SW 1271 (cell line): Measurements from ENCODE around the gene FAM193A.
"Not testable (repeated sequence)": the region's sequence is repeated elsewhere in the genome, so short reads cannot be mapped to it uniquely, and the experiment has no call there.

Source experiments
- DNase-seq, 2 experiments: peaks; one replicate each; lab custom pipeline; 2025; lab: John Stamatoyannopoulos, UW

FAM193A gene

DNA sequence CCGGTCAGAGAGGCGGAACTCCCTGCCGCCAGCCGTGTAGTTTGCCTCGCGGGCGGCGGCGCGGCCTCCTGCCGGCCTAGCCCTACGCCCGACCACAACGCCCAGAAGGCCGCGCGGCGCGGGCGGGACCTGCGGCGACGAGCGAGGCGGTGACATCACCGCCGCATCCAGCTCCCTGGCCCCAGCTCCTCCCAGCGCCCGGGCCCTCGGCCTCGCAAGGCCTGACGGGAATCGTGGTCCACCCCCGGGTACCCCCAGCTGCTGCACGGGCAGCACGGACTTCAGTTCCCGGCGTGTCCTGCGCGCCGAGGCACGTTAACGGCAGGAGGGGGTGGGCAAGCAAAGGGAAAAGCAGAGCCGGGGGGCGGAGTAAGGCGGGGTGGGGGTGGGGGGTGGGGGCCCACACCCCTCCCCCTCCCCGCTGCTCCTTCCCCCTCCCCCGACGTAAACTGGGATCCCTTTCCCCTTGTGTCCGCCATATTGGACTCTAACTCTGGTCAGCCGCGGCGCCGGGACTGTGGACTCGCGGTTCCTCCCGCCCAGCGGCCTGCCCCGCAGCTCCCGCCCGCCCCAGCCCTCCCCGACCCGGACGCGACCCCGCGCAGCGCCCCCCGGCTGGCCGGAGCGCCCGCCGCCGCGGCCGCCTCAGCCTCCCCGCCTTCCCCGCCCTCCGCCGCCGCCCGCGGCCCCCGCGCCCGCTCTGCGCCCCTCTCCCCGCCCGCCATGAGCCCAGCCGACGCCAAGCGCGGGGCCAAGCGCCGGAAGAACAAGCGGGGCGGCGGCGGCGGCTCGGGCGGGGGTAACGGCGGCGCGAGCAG, at the start of gene FAM193A:
Gene FAM193A, plus strand, starts transcription at position 455 of the 818 bp plus-strand sequence. Its CDS starts 269 bp downstream, at position 724.
- peak; percentile 95 to 96 for DNase-seq

DNA sequence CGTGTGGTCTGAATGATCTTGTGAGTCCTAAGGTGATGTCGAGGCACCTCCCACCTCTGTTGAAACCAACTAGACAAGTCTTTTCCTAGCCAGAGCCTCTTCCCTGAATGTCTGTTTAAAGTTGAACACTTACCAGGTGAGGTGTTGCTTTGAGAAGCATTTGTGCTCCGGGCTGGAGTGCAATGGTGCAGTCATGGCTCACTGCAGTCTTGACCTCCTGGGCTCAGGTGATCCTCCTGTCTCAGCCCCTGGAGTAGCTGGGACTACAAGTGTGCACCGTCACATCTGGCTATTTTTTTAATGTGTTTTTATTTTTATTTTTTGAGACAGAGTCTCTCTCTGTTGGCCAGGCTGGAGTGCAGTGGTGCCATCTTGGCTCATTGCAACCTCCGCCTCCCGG, 49.5 kb upstream of the FAM193A start:
- no peak for DNase-seq

- DNase-seq, result no peak
These were observed 48.8 kb upstream of the FAM193A start for GRCh38 chr4:2487632-2488031.

- DNase-seq, result no peak
These were observed 47.2 kb upstream of the FAM193A start for GRCh38 chr4:2489081-2489805.

DNA sequence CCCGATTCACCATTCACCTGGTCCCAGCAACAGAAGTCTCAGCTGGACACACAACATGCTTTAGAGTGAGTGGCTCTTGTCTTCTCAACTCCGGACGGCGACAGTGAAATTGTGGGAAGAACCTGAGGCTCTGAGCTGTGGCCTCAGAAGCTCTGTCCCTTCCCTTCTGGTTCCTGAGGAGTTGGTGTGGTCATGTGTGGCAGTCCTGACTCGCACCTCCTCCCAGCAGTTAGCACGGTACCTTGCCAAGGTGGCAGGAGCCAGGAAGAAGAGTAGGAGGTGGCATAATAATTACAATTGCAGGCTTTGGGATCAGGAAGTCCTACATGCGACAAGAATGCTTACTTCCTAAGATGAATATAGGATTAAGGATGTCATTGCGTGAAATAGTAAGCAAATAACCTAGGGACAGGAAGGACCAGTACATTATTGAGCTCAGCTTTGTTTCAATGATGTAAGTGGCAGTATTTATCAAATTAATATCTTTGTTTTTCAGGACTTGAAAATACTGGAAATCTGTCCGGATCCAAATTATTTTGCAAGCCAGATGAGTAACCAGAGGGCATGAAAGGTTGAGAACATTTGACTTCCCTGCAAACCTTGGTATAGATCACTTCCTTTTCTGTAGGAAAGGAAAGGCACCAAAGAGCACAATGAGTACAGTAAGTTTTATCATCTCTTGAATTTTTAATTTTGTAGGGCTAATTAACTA, 46.5 kb upstream of the FAM193A start:
- DNase-seq, result no peak

DNA sequence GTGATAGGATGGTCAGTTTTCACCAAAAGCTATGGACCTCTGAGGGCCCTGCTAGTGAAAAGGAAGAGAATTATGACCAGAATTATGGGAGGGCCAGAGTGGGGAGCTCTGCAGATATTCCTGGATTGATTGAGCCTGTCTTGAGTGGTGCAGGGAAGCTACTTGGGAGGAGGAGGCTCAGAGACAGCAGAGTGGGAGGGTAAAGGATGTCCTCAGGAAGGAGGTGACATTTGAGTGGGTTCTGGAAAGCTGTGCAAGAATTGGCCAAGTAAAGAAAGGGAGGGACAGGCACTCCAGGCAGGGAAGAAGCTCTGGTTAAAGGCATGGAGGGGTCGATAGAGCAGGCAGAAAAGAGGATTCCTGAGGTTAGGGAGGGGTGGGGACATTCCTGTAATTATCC, 43.5 kb upstream of the FAM193A start:
- no peak for DNase-seq

DNA sequence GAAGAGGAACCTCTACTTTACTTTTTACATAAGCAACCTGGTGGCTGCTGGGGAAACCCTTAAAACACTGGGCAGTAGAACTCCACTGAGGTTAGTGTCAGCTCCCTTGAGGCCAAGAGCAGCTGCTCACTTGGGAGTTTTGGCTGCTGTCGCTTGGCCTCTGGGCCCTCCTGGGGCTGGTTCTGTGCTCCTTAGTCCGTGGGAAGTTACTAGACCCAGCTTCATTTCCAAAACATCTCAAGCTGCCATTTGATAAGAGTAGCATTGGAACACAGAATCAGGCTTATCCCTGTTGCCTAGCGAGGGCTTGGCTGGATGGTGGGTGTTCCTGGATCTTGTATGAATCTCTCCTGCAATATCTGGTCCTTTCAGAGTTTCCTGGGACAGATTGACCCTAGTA, 41.5 kb upstream of the FAM193A start:
- DNase-seq, result no peak

- no peak for DNase-seq
These were observed 39.1 kb upstream of the FAM193A start for GRCh38 chr4:2497324-2497723.

DNA sequence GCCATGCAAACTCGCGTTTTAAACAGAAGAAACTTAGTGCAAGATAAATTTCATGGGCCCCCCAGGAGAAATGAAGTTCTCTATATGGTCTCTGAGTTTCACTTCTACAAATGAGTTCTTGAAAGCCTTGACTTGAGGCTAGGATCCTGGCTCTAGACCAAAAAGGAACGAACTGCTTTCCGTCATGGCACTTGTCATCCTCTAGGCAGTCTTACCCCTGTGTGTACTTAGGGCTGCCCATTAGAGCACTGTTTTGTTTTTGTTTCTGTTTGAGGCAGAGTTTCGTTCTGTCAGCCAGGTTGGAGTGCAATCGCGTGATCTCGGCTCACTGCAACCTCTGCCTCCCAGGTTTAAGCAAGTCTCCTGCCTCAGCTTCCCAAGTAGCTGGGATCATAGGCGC, 38.5 kb upstream of the FAM193A start:
- no peak for DNase-seq

GRCh38 chr4:2500547-2500946, 35.9 kb upstream of the FAM193A start:
- DNase-seq, result no peak

DNA sequence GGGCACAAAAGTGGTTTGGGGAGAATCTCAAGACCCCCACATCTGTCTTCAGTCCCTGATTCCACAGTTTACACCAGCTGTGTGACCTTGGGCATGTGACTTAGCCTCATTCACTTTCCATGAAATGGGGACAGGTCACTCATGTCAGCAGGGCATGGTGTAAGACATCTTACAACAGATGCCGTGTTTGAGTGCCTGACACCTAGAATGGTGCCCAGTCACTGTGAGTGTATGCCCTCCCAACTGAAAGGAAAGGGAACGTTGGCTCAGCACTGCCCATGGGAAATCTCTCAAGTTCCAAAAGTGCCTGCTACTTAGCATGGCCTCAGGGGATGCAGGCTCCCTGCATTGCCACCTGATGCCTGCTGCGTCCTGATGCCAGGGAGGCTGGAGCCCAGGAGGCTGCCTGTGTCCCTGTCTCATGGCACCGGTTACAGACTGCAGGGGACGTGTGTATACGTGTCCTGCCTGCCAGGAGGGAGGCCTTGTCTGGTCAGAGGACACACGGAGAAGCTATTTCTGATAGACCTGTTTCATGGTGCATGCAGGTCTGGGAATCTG, 35.3 kb upstream of the FAM193A start:
- no peak for DNase-seq

GRCh38 chr4:2503809-2504208, 32.6 kb upstream of the FAM193A start:
- DNase-seq, result no peak

DNA sequence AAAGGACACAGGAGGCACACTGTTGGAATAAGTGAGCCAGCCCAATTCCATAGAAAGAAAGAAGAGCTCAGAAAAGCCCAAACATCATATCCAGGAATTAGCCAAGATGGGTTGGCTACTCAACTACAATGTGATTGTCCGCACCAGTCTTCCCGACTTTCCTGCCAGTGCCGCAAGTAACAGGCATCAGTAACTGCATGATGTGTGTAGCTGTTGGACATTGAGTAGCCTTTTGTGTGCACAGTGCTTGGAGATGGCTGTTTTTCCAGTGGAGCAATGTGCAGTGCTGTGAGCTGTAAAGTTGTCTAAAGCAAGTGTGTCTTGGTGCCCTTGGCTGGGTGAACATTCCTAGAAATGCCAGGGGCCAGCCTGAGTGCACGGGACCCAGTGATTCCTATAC, 29.2 kb upstream of the FAM193A start:
- DNase-seq, result no peak

DNA sequence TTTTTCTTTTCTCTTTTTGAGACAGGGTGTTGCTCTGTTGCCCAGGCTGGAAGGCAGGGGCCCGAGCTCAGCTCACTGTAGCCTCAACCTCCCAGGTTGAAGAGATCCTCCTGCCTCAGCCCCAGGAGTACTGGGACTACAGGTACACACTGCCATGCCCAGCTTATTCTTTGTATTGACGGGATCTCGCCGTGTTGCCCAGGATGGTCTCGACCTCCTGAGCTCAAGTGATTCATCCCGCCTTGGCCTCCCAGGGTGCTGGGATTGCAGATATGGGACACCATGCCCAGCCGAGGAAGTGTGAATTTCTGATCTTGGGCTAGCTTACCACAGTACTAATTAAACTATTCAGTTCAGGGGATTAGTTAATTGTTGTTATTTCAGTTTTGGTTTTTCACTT, 28.6 kb upstream of the FAM193A start:
- DNase-seq, result no peak

DNA sequence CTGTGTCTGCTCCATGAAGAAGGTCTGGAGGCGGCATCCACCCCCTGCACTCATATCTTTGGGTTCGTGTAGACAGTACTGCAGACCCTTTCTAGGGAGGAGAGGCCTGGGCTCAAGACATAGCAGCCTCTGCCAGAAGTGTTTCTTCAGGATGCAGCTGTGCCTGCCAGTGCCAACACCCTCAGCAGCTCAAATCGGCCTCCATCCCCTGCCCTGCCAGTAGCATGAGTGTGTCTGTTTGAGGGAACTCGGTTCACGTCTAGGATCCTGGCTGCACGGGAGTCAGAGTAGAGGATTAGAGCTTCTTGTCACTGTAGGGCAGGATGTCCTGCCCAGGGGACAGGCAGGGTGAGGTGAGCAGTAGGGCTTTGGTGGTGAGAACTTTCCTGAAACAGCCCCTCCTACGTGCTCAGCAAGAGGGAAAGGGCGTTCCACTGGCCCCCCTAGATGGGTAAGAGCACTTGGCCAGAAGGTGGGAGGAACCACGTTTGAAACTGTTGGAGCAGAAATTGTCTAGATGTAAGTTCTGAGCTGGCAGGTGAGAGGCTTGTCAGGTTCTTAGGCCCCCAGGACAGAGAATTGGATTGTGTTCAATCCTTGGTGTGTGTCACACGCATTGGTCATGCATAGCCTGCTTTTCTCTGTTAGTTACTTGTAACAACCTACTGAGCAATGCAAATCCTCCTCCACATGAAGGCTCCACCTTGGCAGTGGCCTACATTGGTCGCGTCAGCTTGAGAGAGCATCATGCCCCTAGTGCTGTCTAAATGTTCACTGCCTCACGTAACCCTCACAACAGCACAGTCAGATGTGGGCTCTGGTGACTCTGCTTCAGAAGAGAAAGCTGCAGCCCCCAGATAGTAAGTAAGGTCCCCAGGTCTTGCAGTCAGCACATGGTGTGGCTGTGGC, 25.8 kb upstream of the FAM193A start:
- no peak for DNase-seq

GRCh38 chr4:2511645-2512131, 24.8 kb upstream of the FAM193A start:
- DNase-seq, result no peak

GRCh38 chr4:2512396-2513135, 23.9 kb upstream of the FAM193A start:
- DNase-seq, result no peak

GRCh38 chr4:2514193-2514592, 22.3 kb upstream of the FAM193A start:
- not testable (repeated sequence) for DNase-seq

DNA sequence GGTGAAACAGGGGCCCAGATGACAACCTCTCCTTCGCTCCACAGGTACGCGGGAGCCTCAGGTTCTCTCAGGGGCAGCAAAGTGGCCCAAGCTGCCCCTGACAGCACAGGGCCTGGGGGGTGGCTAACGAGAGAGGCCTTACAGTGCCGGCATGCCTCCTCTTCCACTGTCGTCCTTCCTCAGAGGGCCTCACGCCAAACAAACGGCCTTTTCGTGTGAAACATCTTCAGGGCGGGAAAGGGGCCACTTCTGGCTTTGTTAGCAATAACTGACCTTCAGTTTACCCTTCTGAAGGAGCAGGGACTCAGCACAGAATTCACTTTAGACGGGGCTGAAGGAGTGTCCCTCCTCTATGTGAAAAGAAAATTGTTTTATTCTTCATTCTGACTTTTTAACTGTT, 21.5 kb upstream of the FAM193A start:
- not testable (repeated sequence) for DNase-seq

DNA sequence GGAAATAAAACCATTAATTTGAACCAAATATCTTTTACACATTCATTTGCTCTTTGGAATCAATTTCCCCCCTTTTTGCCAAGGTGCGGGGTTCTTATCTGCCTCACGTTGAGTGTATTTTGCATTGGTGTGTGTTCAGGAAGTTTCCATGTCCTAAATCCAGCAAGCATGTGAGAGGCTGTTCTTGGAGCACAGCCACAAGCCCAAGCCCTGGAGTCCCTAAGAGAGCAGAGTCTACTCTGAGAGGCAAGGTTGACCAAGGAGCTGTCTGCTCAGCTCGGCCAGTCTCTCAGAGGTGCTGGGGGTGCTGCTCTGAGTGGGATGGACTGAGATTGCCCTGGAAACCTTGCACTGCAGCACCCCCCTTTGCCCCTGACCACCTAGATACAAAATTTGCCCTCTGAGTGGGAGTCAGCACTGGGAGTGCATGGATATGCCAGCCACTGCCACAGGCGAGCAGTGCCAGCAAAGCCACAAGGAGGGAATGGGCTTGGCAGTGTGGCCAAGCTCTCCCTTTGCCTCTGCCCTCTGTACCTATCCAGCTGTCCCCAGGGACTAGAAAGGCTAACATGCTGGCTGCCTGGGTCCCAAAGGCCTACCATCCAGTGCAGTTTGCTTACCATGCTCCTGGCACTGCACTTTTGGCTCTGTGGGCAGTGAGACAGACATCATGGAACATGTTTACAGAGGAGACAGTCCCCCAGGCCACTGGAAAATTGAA, 20.5 kb upstream of the FAM193A start:
- DNase-seq, result no peak
